GM18502 (cell line): Measurements from ENCODE around the gene FYN.

Experiments
- ATAC-seq: cut with Tn5 transposase; IDR thresholded peaks from one replicate; pipeline ENCODE4 v1.9.1; 2021; ENCODE audit warnings: mild to moderate bottlenecking; ENCODE audit not compliant: unreplicated experiment, poor library complexity

The FYN gene

DNA sequence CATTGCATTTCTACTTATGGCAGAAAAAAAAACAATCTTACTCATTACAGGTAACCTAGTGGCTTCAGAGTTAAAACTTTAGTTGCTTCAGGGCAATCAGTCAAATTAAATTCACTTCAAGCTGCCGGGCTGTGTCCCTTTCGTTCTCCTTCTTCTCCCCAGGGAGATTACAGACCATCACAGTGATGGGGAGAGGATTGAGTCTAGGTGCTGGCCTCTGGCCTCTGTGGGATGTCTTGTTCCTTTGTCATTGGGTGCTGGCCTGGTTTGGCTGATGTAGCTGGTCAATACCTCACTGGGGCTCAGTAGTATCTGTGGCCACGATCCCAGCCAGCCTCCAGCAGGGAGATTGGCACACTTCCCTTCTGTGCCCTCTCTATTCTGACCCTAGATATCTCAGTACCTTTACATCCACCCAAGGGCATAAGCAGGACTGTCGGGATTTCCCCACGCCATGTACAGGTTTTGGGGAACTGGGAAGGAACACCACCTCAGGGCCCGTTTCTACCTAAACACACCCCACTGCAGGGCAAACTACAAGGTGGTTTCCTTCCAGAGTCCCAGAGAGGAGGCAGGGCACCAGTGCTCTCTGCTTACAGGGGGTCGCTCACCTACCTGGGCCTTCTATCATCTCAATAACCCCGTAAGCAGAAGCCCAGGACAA is 15.4 kb downstream of the FYN start:
- no peak for ATAC-seq

DNA sequence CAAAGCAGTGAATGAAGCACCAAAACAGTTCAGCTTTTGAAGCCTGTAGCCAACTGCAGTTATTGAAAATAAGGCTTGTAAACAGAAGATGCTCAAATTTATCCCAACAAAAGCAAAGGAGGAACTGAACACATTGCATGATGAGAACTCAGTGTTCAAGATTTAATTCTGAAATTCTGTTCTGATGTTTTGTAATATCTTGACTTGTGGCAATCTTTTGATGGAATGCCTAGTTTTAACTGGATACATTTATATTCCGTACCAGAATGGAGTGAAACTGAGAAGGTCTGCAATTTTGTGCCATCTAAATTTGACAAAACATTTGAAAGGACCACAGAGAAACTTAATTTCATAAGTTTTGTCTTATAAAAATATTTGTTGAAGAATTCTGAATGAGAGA is 17.5 kb downstream of the FYN start:
- no peak for ATAC-seq

DNA sequence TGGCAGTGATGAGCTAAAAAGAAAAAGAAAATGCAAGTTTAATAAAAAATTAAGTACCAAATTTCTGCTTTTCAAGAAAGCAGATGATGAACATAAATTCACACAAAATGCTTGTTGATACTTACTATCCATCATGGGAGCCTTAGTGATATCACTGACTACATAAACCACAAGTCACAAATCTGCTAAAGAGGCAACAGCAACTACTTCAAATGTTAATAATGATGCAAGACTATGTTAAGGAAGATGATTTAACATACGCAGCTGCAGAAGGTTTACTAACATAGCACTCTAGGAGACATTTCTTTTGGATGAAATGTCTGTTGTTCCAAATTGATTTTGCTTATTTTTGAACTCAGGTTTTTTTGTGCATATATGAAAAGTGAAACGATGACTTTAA is 18.6 kb downstream of the FYN start:
- ATAC-seq = no peak

DNA sequence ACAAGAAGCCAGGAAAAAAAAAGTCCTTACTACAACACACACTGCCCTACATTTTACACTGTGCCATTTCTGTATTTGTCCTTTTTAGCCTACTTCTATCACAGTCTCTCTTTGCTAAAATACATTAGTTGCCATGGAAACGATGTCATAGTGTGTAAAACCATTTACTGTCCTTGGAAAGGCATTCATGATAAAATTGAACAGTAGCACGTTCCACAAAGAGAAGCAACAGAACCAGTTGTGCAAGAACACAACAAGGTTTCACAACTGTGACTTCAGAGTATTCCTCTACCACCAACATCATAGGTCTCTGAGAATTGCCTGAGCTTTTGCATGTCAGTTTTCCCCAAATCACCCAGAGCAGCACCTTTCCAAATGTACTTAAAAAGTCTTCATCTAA is 20.5 kb downstream of the FYN start:
- ATAC-seq = no peak

DNA sequence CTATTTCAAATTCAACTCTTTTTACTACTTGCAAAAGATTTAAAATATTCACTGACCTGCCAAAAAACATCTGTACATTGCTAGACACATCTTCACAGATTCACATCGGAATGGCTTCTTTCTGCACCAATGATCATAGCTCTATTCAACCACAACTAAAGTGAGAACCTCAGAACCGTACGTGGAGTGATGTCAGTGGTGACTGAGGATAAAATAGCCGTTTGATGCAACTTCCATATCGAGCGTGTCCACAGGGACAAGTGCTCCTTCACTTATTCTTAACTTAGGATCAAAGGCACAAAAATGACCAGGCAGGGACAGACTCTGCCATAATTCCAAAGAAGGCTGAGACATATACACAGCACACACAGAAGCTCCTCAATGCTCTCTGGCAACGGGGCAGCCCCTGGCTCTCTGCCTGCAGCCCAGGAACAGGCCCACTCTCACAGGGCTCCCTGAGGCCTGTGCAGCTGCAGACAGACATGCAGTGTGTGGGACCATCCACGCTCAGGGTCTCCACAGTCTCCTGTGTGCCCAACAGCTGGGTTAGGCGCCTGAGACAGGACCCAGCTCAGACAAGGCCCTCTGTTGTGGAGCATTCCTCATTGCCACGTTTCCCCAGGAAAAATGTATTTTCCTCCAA is 22.8 kb downstream of the FYN start:
- peak; percentile 64 for ATAC-seq

DNA sequence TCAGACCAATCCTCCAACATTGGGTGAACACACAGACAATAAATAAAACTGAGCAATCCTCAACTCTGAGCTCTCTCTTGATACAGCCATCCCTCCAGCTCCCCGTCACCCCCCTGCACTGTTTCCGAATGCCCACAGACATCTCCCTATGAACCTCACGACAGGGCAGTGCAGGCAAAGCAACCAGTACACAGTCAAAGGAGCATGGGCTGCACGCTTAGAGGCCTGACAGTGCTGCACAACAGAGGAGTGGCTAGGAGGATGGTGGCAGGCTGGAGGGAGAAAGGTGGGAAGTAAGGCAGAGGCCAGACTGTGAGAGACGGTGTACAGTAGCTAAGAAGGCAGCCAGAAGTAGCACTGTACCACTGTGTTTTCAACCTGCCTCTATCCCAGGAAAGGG is 24.0 kb downstream of the FYN start:
- no peak for ATAC-seq

DNA sequence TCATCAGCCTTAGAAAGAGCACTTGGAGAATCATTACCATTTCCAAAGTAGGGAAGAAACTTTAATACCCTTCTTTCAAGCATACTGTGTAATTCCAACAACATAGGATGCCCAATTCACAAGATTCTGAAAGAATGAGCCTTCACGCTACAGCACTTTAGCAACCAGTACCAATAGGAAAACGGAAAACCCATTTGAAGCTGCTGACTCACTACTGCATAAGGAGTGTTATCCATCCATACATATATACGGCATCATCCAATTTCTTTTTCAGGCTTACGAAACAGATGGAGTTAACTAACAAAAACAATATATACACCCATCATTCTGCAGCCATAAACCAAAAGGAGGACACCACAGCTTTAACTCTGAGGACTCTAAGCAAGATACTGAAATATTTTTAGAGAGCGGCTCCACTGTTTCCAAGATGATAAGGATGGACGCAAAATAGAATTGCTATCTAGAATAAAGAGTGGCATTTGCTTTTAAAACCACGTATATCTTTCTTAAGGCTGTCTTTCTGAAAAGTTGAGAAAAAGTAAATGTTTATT is 24.9 kb downstream of the FYN start:
- ATAC-seq = no peak

DNA sequence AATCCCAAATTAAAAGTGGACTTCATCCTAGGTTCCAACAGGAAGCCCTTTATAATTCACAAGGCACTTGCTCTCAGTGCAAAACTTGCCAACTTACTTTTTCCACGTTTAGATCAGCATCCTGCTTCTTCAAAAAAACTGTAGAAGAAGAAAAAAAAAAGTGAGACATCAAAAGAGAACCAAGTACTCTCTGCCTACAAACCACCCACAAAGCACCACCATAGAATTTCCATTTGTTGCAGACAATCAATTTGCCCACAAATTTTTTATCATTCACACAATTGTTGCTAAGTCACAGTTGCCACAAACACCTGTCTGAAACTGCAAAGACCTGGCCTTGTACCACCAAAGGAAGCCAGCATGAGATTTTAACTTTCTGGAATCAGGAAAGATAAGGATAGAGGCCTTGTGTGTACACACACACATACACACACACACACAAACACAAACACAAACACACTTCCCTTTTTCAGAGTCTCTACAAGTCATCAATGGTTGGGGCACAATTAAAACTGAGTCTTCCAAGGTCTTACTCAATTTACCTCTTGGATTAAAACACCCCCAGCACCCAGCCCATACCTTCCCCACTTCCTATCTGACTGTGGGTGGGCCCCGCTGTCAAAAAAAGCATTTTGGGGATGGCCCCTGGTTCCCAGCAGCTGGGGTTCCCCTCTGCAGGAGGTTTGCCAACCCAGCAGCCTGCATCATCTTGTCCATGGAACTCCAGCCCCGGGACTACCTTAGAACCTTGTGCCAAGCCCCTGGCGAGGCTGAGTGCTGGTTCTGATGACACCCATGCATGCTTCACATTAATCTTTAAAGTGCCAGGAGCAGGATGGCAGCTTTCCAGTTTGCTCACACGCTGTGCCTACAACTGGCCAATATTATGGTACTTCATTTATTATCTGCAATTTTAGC is 26.5 kb downstream of the FYN start:
- ATAC-seq = no peak

DNA sequence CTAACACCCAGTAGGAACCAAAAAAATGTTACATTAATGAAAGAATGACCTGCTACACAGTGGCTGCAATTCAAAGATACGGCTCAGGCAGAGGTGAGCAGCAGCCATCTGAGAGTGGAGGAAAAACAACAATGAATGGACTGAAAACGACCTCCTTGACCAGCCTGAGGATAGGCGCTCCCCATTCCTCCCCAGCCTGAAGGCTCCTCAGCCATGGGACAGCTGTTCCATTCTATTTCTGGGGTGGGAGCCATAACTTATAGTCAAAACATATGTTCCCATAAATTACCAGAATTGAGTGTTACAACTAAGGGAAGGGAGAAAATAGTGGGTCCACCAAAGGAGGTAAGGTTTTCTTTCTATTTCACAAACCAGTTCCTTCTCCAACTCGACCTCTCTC is 27.2 kb downstream of the FYN start:
- ATAC-seq = no peak

DNA sequence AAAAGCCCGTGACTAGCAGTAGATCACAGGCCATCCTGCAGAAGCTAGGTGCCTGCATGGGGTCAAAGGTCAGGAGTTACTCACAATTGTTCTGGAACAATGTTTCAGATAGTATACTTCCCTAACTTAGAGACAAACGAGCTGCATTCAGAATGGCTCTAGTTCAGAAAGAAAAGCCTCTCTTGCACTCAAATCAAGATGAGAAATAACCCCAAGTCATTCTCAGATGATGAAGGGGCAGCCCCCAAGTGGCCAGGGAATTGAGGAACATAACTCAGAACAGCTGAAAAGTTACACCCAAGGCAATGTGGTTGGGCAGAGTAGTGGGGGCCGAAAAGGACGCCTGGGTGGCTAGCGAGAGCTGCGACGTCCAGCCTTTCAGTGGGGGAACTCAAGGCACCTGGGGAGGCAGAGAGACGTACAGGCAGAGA is 27.8 kb downstream of the FYN start:
- peak; percentile 52 for ATAC-seq

DNA sequence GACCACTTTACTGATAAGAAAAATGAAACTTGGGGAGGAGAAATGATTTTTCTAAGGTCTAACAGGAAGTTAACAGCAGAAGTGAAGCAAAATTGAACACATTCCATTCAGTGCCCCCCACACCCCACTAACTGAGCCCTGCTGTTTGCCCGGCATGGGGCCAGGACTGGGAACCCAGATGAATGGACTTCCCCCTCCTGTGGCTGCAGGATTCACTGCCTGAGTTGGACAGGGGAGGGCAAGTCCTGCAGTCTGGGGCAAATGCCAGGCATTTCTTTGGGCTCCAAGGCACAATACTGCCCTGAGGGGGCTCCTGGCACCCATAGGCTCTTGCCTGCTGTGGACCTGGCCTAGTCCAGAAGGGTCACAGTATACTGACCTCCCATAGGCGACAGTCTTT is 28.3 kb downstream of the FYN start:
- ATAC-seq = peak; percentile 35

DNA sequence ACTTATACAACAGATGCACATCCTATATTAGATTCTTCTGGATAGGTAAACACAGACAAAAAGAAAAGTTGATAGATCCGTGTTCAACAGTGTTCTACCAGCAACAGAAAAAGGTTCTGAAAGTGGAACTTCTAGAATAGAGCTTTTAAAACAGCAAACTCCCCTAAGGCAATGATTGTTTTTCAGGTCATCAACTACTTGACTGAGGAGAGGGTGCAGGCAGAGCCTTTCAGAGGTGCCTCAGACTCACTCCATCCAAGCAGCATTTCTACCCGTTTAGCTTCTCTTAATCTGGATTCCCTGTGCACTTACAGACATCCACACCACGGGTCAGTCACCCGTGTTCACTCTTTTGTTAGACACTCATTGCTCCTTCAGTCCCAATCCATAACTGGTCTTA is 28.9 kb downstream of the FYN start:
- peak; percentile 66 for ATAC-seq

DNA sequence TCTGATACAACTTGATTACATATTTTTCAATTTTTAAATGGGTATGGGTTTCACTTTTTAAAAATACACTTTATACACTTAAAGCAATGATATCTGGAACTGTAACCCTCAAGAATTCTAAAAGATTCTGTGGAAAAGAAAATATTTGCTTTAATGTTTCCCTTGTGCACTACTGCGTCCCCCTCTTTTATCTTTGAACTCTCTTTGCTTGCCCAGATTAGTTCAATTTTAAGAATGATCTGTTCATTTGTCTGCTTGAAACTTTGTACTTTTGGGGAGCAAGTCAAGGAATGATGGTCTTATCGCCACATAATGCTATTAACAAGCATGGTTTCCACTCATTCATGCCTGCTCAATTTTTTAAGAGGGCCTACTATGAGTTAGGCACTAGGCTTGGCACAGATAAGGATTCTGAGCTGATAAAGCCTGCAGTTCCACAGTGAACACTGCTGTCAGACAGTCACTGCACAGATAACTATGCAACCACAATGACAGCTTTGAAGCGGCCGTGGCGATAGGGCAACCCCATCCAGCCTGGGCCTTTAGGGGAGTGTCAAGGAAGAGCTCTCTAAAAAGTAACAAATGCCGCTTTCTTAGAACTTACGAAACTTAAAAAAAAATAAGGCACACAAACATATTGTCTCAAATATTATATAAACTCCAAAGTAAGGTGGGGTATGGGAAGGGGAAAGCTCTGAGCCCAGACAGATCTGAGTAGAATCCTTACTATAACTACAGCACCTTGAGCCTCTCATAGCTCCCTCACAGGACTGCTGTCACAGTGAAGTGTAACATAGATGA is 29.7 kb downstream of the FYN start:
- no peak for ATAC-seq

DNA sequence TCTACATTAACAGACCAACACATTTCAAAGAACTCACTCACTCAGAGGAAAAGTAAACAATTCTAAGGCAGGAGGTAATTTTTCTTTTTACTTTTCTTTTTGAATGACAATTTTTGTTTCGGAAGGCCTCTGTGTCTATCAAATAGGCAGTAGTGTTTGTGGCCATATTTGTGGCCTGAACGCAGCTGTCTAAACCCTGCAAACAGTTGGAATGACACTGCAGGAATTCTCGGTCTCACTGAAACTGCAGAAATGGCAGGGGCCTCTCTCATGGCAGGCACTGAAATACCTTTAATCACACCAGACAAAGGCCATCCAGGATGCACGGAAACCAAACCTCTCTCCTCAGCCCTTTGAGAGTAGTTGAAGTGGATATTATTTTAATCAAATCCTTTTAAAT is 30.4 kb downstream of the FYN start:
- ATAC-seq = no peak

DNA sequence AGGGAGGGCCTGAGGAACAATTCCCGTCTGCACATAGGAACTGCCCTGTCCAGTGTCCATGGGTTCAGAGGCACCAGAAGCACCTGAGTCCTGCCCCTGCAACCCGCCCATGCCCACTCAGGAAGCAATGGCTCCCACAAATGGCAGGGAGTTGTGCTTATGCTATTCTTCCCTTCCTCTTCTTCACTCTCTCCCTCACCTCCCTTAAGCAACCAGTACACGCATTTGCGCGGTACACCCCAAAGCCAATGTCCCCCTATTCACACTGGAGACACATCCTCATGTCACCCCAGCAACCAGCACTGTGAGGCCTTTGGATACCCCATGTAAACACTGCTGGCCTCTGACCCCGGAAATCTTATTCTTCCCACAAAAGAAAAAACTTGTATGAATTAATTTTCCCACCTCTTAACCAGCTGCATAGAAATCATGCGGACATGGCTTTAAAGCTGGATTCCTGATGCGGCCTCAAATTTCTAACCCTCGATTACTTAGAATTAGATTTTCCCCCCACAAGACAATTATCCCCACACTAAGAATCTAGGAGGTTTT is 30.9 kb downstream of the FYN start:
- ATAC-seq = no peak

DNA sequence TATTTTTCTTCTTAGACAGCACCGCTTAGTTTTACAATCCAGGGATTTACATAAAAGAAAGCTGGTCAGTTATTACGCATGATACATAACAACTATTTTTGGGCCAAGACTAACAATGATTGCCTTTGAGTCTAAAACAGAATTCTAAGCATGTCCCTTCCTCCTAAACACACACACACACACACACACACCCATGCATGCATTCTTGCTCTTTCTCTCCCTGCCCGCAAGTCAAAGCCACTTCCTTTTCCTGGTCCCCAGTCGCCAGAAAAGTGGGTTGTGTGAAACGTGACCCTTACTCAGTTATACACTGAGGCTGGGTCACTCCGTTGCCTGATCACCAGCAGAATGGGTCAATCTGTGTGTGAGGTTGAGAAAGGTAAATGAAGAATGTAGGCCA is 31.4 kb downstream of the FYN start:
- no peak for ATAC-seq

DNA sequence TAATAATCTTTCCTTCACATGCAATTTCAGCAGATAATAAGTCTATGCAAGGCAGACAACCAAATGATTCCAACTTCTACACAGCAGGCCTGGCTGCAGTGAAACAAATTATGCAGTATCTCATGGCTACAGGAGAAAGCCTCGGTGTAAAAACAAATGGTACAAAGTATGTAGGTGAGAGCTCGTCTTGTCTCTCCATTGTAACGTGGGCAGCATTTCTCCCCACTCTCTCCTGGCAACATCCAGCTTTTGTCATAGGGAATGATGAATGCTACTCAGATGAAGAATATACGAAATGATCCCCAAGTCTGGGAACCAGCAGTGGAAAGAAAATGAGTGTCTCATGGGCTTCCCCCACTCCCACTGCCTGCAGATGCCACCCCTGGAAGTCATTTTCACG is 32.4 kb downstream of the FYN start:
- no peak for ATAC-seq

DNA sequence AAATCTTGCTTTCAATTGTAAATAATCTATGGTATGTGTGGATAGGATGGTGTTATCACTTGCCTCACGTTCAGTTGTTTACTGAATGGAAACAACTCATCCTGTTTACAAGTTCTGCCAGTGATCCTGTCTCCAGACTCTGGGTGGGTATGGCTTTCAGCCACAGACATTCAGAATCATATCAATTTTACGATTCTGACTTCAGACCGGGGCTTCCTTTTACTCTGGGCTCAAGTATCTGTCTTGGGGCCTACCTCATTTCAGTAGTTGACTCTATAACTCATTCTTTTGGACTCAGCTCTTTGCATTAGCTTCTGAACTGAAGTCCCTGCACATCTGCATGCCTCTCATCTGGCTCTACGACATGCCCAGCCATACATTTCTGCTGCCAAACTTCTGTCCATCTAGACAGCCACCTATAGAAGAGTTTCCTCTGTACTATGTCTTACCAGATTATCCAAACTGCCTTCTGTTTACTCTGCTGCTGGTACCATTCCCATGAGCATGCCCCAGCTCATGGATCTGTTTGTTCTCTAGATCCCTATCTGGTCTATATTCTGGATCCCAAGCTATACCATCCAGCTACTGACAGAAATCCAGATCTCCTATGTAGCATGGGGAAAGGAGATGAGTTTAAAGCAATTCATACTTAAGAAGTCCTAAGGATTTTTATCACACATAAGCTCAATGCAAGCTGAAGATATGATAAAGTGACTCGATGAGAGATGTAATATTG is 34.3 kb downstream of the FYN start:
- no peak for ATAC-seq
